HG03432 (cell line): ENCODE results near the gene CCDC86.

Experiments
- ATAC-seq: cut with Tn5 transposase; IDR thresholded peaks from one replicate; pipeline ENCODE4 v1.9.1; 2021; ENCODE audit warnings: mild to moderate bottlenecking, moderate library complexity; ENCODE audit not compliant: unreplicated experiment

The CCDC86 gene

GRCh38 chr11:60852117-60852981 lies 10.4 kb downstream of the CCDC86 start:
- no peak for ATAC-seq

- no peak for ATAC-seq
Observed at GRCh38 chr11:60852982-60853950, 11.4 kb downstream of the CCDC86 start.

- no peak for ATAC-seq
Observed at GRCh38 chr11:60854140-60854846, 12.4 kb downstream of the CCDC86 start.

- no peak for ATAC-seq
Observed at GRCh38 chr11:60854847-60855725, 13.2 kb downstream of the CCDC86 start.

GRCh38 chr11:60855726-60856633 lies 14.1 kb downstream of the CCDC86 start, which contains the start of gene PTGDR2:
PTGDR2 (minus strand) TSS chr11:60855950; CDS start chr11:60853722, 2,228 bp downstream.
- no peak for ATAC-seq

- no peak for ATAC-seq
Observed at GRCh38 chr11:60857378-60858232, 15.7 kb downstream of the CCDC86 start.

- no peak for ATAC-seq
Observed at GRCh38 chr11:60858236-60858635, 16.3 kb downstream of the CCDC86 start.

GRCh38 chr11:60858731-60859464 lies 17.0 kb downstream of the CCDC86 start:
- no peak for ATAC-seq

GRCh38 chr11:60859616-60860250 lies 17.8 kb downstream of the CCDC86 start:
- ATAC-seq: no peak

- no peak for ATAC-seq
Observed at GRCh38 chr11:60860943-60861342, 19.0 kb downstream of the CCDC86 start.

- ATAC-seq: no peak
Observed at GRCh38 chr11:60862171-60862570, 20.3 kb downstream of the CCDC86 start.

- no peak for ATAC-seq
Observed at GRCh38 chr11:60863550-60864521, 21.9 kb downstream of the CCDC86 start.

GRCh38 chr11:60864856-60865513 lies 23.1 kb downstream of the CCDC86 start:
- no peak for ATAC-seq

- no peak for ATAC-seq
Observed at GRCh38 chr11:60866911-60867870, 25.3 kb downstream of the CCDC86 start, which contains the start of gene ZP1. ZP1 (plus strand) TSS chr11:60867542; CDS start chr11:60867562, 20 bp downstream.
